Activated CD4-positive, CD25-positive, alpha-beta regulatory T cell treated with anti-CD3 and anti-CD28 coated beads, Interleukin-2, amount 50 U/mL, for 24 hours (primary cell): ENCODE data around the gene LGR5.
"Not testable (repeated sequence)": the region's sequence is repeated elsewhere in the genome, so short reads cannot be mapped to it uniquely, and the experiment has no call there.

Source experiments
- ATAC-seq, 2 donors: fragments of 150-1000 bp; cut with Tn5 transposase; one replicate each; pipeline ENCODE4 v1.10.0; 2021; ENCODE audit warnings: mild to moderate bottlenecking in 1 of 2, moderate library complexity in 1 of 2

LGR5 gene

GRCh38 chr12:71477609-71478008 lies 38.0 kb downstream of the LGR5 start:
- ATAC-seq = no peak

- no peak for ATAC-seq
These were observed 38.7 kb downstream of the LGR5 start for GRCh38 chr12:71478270-71478669.

- no peak for ATAC-seq
These were observed 44.8 kb downstream of the LGR5 start for GRCh38 chr12:71484272-71484905.

GRCh38 chr12:71490844-71491243 lies 51.2 kb downstream of the LGR5 start:
- not testable (repeated sequence) for ATAC-seq

- no peak for ATAC-seq
These were observed 53.0 kb downstream of the LGR5 start for GRCh38 chr12:71492604-71493003.

- ATAC-seq = no peak
These were observed 60.2 kb downstream of the LGR5 start for GRCh38 chr12:71499834-71500233.

- no peak for ATAC-seq
These were observed 64.2 kb downstream of the LGR5 start for GRCh38 chr12:71503579-71504391.

GRCh38 chr12:71504476-71504875 lies 64.9 kb downstream of the LGR5 start:
- ATAC-seq = no peak

GRCh38 chr12:71509705-71510104 lies 70.1 kb downstream of the LGR5 start:
- ATAC-seq = no peak

GRCh38 chr12:71517145-71517846 lies 77.7 kb downstream of the LGR5 start:
- no peak for ATAC-seq

GRCh38 chr12:71521125-71521524 lies 81.5 kb downstream of the LGR5 start:
- no peak for ATAC-seq

GRCh38 chr12:71524626-71525025 lies 85.0 kb downstream of the LGR5 start:
- no peak for ATAC-seq

- ATAC-seq = no peak
These were observed 94.1 kb downstream of the LGR5 start for GRCh38 chr12:71533703-71534102.

- ATAC-seq = no peak
These were observed 96.8 kb downstream of the LGR5 start for GRCh38 chr12:71536279-71536938.

GRCh38 chr12:71536939-71537622 lies 97.5 kb downstream of the LGR5 start:
- ATAC-seq = no peak

- ATAC-seq = no peak
These were observed 99.2 kb downstream of the LGR5 start for GRCh38 chr12:71538807-71539206.

GRCh38 chr12:71541583-71541982 lies 102.0 kb downstream of the LGR5 start:
- no peak for ATAC-seq

GRCh38 chr12:71546322-71546861 lies 106.8 kb downstream of the LGR5 start:
- ATAC-seq = no peak

GRCh38 chr12:71548893-71549292 lies 109.3 kb downstream of the LGR5 start:
- no peak for ATAC-seq

GRCh38 chr12:71551529-71551928 lies 111.9 kb downstream of the LGR5 start:
- ATAC-seq = no peak

- no peak for ATAC-seq
These were observed 113.3 kb downstream of the LGR5 start for GRCh38 chr12:71552728-71553501.
